ENCODE data around the gene VWF.

DNA sequence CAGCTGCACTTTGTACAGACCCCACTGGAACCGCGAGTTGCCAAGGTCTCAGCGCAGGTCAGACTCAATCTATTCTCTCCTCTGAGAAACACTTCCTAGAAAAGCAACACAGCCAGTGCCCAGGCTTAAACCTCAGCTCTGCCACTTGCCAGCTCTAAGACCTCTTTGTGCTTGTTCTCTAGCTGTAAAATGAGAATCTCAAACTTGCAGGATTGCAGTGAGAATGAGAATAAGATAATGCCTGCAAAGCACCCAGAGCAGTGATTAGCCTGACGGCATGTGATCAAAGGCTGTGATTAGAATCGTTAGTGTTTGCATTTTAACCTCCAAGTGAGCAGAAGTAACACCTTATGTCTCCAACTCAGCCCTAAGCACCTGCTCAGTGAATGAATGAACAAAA, 200.7 kb downstream of the VWF start:
- TF ChIP-seq, protein P1, sequence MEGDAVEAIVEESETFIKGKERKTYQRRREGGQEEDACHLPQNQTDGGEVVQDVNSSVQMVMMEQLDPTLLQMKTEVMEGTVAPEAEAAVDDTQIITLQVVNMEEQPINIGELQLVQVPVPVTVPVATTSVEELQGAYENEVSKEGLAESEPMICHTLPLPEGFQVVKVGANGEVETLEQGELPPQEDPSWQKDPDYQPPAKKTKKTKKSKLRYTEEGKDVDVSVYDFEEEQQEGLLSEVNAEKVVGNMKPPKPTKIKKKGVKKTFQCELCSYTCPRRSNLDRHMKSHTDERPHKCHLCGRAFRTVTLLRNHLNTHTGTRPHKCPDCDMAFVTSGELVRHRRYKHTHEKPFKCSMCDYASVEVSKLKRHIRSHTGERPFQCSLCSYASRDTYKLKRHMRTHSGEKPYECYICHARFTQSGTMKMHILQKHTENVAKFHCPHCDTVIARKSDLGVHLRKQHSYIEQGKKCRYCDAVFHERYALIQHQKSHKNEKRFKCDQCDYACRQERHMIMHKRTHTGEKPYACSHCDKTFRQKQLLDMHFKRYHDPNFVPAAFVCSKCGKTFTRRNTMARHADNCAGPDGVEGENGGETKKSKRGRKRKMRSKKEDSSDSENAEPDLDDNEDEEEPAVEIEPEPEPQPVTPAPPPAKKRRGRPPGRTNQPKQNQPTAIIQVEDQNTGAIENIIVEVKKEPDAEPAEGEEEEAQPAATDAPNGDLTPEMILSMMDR (IDR thresholded peaks at IDR 0.05) = no peak
- no peak for TF ChIP-seq POLR2A (IDR thresholded peaks at IDR 0.05)

Measured in gastroesophageal sphincter (tissue), 3 donors.